ENCODE measurements around the gene POC1A.
A peak's percentile ranks its signal among the peaks of the same experiment; 100 is the strongest.
"Not testable (repeated sequence)": the region's sequence is repeated elsewhere in the genome, so short reads cannot be mapped to it uniquely, and the experiment has no call there.

The POC1A gene

GRCh38 chr3:52153389-52154096 lies 680 bp downstream of the POC1A start:
- DNase-seq, result no peak

GRCh38 chr3:52151991-52152390 lies 2.2 kb downstream of the POC1A start:
- DNase-seq, result not testable (repeated sequence)

GRCh38 chr3:52150860-52151259 lies 3.4 kb downstream of the POC1A start:
- DNase-seq, result no peak

- no peak for DNase-seq
These were observed 3.9 kb downstream of the POC1A start for GRCh38 chr3:52150357-52150756.

GRCh38 chr3:52149726-52150125 lies 4.5 kb downstream of the POC1A start:
- no peak for DNase-seq

- no peak for DNase-seq
These were observed 5.2 kb downstream of the POC1A start for GRCh38 chr3:52149021-52149420.

- no peak for DNase-seq
These were observed 6.4 kb downstream of the POC1A start for GRCh38 chr3:52147804-52148203.

- DNase-seq, result no peak
These were observed 7.4 kb downstream of the POC1A start for GRCh38 chr3:52146811-52147210.

GRCh38 chr3:52146189-52146588 lies 8.0 kb downstream of the POC1A start:
- no peak for DNase-seq

GRCh38 chr3:52145736-52146110 lies 8.5 kb downstream of the POC1A start:
- no peak for DNase-seq

- no peak for DNase-seq
These were observed 9.2 kb downstream of the POC1A start for GRCh38 chr3:52144796-52145735.

GRCh38 chr3:52144034-52144795 lies 10.0 kb downstream of the POC1A start:
- peak in 49 of 51 donors; percentile 24 to 88 (median 65) for DNase-seq

- DNase-seq, result no peak
These were observed 10.6 kb downstream of the POC1A start for GRCh38 chr3:52143616-52144015.

- DNase-seq, result no peak
These were observed 11.1 kb downstream of the POC1A start for GRCh38 chr3:52143156-52143555.

- no peak for DNase-seq
These were observed 12.5 kb downstream of the POC1A start for GRCh38 chr3:52141751-52142150.

GRCh38 chr3:52140769-52141168 lies 13.5 kb downstream of the POC1A start:
- no peak for DNase-seq

- DNase-seq, result no peak
These were observed 14.2 kb downstream of the POC1A start for GRCh38 chr3:52140000-52140399.

GRCh38 chr3:52137311-52137710 lies 16.9 kb downstream of the POC1A start:
- DNase-seq, result no peak

GRCh38 chr3:52136513-52136912 lies 17.7 kb downstream of the POC1A start:
- DNase-seq, result peak in 1 of 51 donors; percentile 18

- DNase-seq, result no peak
These were observed 18.9 kb downstream of the POC1A start for GRCh38 chr3:52135332-52135731.

- DNase-seq, result no peak
These were observed 19.5 kb downstream of the POC1A start for GRCh38 chr3:52134761-52135160.

GRCh38 chr3:52132930-52133329 lies 21.3 kb downstream of the POC1A start:
- no peak for DNase-seq
